Mucosa of gallbladder (tissue), 1 donor: ENCODE results near the gene PTPN22. TPM values are rescaled to one million over a fixed set of nuclear protein-coding genes. Genes with fewer than 3 reads are reported as not detected.

Experiments used
- DNase-seq: peaks from one replicate; pipeline ENCODE4 v3.0.0-alpha.2; 2020; ENCODE audit warnings: low spot score
- total RNA-seq: library from RNA; stranded (reverse); gene quantifications from one replicate; pipeline ENCODE4 v1.2.1, GENCODE V29; 2021
- donor health status: DM: no; HTN: no; CAD: no.

PTPN22 gene
- total RNA-seq, 1 donor from 2014 or later, result 3.1 TPM

DNA sequence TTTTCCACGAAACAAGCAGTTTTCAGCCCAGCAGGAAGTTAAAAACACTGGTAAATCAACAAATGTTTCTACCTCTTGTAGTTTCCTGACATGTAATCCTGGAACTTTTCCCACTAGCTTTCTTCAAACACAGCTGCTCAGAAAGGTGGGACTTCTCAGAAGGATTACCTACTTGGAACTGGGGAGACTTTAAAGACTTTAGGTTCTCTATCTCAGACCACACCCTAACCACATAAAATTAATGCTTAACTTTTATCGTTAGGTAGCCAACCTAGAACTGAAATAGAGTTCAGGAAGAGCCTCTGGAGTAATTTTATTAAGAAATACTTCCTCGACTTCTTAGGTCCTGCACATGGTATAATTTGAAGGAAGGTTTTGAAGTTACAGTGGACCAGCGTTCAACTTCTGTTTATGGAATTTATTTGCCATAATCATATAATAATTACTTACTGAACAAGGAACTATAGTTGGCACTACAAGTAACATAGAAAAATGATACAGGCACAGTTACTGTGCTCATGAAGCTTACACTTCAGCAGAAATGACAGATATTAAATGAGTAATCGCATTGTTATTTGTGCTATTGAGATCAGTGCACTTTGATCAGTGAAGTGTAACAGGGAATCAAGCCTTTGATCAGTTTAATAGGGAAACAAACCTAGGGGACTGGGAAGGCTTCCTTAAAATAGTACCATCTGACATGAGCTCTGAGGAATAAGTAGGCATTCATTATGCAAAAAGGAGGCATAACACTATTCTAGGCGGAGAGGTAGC lies 16.1 kb upstream of the PTPN22 start, which contains the start of gene BCL2L15:
Gene BCL2L15, minus strand, starts transcription at position 180 of the 774 bp plus-strand sequence. CDS start 206 bp downstream, outside the sequence.
- no peak for DNase-seq

DNA sequence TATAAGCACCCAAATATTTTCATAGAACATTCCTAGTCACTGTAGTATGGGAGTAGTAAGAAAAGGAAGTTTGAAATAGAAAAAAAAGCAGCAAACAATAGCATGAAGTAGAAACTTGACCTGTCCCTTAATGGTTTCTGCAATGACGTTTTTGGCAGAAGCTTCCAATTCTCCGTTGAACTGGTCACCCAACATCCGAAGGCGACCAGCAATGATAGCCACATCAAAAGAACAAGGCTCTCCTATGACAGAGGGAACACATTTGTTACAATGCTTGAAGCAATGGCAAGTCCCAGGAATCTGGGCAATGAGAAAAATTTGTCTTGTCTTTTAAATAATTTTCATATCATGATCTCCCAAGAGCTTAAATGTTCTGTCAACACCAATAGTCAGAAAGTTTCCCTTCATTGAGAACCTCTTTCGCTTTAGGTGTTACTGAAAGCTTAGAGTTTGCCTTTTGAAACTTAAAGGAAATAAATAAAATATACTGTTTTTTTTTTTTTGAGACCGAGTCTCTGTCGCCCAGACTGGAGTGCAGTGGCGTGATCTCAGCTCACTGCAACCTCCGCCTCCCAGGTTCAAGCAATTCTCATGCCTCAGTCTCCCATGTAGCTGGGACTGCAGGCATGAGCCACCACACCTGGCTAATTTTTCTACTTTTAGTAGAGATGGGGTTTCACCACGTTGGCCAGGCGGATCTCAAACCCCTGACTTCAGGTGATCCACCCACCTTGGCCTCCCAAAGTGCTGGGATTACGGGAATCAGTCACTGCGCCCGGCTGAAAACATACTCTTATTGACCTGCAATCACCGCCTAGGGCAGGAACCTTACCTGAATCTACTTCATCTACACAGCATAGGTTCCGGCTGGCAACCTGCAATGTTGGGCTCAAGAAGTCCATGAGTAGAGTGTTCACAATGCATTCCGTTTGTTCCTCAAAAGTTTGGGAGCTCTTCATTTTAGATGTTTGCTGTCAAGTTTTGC lies 15.2 kb upstream of the PTPN22 start:
- DNase-seq, result peak; percentile 22

DNA sequence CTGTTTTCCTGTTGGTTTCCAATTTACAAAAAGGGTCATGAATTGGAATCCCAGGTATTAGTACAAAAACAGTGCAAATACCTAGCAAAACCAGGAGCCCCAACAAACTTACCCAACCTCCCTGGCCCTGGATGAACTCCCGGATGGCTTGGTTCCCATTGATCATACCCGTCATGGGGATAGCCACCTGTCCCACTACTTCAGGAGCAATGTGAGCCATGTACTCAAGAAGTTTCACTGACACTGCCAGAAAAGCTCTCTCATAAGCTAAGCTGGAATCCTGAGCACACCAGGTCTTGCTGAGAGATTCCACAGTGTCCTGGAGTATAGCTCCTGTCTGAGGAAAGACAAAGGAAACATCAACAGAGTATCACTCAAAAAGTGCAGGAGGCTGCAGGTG lies 10.1 kb upstream of the PTPN22 start:
- no peak for DNase-seq

- no peak for DNase-seq
Observed at GRCh38 chr1:113879739-113880038, 8.2 kb upstream of the PTPN22 start.

GRCh38 chr1:113876176-113876575 lies 4.7 kb upstream of the PTPN22 start:
- DNase-seq, result no peak

GRCh38 chr1:113875714-113876113 lies 4.2 kb upstream of the PTPN22 start:
- DNase-seq, result no peak

GRCh38 chr1:113874012-113874879 lies 2.7 kb upstream of the PTPN22 start:
- no peak for DNase-seq

GRCh38 chr1:113872219-113872935 lies 865 bp upstream of the PTPN22 start:
- DNase-seq, result no peak

- DNase-seq, result no peak
Observed at GRCh38 chr1:113870778-113871177, 734 bp downstream of the PTPN22 start.

GRCh38 chr1:113868387-113869083 lies 3.0 kb downstream of the PTPN22 start:
- DNase-seq, result no peak

GRCh38 chr1:113861641-113862040 lies 9.9 kb downstream of the PTPN22 start:
- DNase-seq, result no peak

- DNase-seq, result no peak
Observed at GRCh38 chr1:113860891-113861290, 10.6 kb downstream of the PTPN22 start.

DNA sequence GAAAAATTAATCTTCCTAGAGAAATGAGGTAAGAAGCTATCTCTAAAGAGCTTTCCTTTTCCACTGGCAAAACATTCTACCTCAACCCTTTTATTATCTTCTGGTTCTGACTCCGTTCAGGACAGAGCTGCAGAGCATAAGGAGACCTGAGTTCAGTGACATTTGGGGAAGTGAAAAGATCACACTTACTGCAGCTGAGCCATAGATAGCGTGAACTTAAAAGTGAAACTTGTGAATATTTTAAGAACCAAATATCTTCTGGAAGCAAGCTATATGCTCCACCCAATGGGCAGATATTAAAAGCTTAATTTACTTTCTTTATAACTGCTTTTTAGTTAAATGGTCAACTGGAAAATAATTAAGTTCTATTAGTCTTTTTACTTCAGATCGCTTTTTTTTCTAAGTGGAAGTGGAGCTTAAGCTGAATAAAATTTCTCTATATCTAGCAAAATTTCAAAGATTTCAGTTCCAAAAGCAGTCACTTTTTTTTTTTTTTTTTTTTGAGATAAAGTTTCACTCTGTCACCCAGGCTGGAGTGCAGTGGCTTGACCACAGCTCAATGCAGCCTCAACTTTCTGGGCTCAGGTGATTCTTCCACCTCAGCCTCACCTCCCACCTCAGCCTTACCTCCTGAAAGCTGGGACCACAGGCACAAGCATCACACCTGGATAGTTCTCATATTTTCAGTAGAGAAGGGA lies 11.9 kb downstream of the PTPN22 start:
- no peak for DNase-seq

DNA sequence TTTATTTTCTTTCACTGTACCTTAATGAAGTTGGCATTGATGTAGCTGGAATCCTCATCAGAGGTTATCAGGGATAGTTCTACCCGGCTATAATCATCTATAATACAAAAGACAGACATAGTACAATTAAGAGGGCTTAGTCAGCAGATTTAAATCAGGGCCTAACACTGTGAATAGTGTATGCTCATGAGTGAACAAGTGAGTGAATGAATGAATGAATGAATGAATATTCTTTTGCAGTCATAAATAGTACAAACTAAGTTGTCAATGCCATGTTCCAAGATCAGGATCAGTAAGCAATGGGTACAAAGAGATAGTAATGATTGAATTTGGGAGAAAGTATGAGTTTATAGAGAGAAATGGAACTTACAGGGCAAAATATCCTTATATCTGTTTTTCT lies 12.5 kb downstream of the PTPN22 start:
- DNase-seq, result no peak

DNA sequence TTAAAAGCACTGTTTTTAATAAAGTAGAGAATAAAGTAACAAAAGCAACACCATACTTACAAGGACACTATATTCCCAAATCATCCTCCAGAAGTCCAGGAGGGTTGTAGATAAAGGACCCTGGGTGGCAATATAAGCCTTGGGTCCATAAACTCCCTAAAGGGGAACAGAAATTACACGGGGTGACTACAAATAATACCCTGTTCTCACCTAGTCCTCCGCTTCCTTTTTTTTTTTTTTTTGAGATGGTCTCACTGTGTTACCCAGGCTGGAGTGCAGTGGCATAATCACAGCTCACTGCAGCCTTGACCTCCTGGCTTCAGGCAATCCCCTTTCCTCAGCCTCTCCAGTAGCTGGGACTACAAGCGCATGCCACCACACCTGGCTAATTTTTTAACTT lies 13.1 kb downstream of the PTPN22 start:
- DNase-seq, result no peak

GRCh38 chr1:113857776-113858175 lies 13.7 kb downstream of the PTPN22 start:
- DNase-seq, result no peak

DNA sequence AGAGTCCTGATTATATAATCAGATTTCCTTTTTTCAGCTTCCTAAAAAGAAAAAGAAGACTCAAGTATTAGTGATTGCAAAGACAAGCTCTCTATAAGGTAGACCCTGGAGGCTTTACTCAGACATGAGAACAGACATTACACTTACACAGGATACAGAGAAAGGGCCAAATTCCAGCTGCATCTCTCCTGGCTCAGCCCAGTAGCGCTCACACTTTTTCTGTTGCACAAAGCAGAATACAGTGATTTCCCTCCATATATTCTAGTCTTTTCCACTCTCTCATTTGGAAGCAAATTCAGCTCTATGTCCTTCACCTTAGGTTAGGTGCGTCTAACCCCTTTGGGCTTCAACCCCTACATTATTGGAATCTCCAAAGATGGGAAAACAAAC lies 15.1 kb downstream of the PTPN22 start:
- no peak for DNase-seq

GRCh38 chr1:113855630-113856400 lies 15.7 kb downstream of the PTPN22 start:
- DNase-seq, result no peak

DNA sequence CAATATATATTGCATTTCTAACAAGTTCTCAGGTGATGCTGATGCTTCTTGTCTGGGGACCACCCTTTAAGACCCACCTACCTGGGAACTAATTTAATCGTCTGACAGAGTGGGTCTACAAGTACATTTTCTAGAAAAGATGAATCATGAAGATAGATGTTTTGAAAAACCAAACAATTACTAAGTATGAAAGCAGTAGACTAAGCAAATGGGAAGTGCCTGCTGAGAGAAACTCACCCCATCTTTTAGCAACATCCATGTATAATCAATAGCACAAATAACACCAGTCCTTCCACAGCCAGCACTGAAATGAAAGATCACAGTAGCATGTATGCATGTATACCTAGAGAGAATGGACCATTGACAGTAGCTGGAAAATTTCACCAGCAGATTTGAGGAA lies 17.3 kb downstream of the PTPN22 start:
- no peak for DNase-seq
